ENCODE measurements around the gene EGR2. TPM values are rescaled to one million over a fixed set of nuclear protein-coding genes. Genes with fewer than 3 reads are reported as not detected.

Gene EGR2
- total RNA-seq, 1 experiment from 2014 or later, result 2.6 TPM

DNA sequence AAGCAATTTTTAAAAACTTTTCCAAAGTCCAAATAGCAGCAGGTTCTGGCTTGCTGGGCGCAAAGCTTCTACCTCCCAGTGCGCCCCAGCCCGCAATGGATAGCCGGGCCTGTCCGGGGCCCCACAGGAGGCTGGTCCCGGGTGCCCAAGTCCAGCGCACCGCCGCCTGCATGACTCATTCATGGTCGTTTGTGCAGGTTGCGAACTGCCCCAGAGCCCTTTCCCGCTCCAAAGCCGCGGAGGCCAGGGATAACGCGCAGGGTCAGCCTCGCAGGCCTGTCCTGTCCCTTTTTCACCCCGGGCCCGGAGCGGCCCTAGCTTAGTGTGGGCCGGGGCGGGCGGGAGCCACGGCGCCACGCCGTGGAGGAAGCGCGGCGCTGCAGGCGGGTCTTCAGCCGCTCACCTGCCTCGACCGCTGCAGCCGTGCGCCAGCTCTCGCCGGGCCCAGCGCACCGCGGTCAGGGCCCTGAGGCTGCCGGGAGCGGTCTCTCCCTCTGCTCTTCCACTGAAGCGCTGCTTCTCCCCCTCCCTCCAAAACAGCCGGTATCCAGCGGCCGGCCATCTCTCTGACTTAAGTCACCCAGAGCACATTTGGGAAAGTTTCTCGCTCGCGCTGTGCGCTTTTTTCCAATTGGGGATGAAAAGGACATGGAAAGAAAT lies 1.7 kb upstream of the EGR2 start:
- Mint-ChIP-seq H3K27ac (peak overlapping the region in 1 of 3 experiments; percentile 92; a peak in 1 of 7 replicates), H3K36me3 (ENCODE audit: insufficient read depth in 1 of 3, low read depth in 3 of 3) (peaks cover 2 to 7% (median 6%) of the 10 kb centered on the region in 3 experiments; a peak in 5 of 7 replicates), H3K4me1 (peaks cover 24 to 29% of the 10 kb centered on the region in 2 experiments), H3K4me3 (peak overlapping the region; percentile 74 to 93), H3K27me3 (ENCODE audit: low read depth) (peaks cover 84% of the 10 kb centered on the region), H3K9me3 (peaks cover 0 to 7% of the 10 kb centered on the region in 2 experiments; a peak in 3 of 5 replicates)
- no peak overlapping the region for H3K27ac ChIP-seq (ENCODE audit: insufficient read length, low read depth, low read length)
- no peak overlapping the region for H2BK5ac ChIP-seq (ENCODE audit: insufficient read length, low read length)
- H4K91ac ChIP-seq (ENCODE audit: insufficient read length, low read depth, low read length), result no peak overlapping the region
- H3K79me2 ChIP-seq (ENCODE audit: insufficient read depth, low read length), result no peaks in the 10 kb centered on the region
- TF ChIP-seq, protein P1, sequence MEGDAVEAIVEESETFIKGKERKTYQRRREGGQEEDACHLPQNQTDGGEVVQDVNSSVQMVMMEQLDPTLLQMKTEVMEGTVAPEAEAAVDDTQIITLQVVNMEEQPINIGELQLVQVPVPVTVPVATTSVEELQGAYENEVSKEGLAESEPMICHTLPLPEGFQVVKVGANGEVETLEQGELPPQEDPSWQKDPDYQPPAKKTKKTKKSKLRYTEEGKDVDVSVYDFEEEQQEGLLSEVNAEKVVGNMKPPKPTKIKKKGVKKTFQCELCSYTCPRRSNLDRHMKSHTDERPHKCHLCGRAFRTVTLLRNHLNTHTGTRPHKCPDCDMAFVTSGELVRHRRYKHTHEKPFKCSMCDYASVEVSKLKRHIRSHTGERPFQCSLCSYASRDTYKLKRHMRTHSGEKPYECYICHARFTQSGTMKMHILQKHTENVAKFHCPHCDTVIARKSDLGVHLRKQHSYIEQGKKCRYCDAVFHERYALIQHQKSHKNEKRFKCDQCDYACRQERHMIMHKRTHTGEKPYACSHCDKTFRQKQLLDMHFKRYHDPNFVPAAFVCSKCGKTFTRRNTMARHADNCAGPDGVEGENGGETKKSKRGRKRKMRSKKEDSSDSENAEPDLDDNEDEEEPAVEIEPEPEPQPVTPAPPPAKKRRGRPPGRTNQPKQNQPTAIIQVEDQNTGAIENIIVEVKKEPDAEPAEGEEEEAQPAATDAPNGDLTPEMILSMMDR (conservative IDR thresholded peaks at IDR 0.05), result peak; percentile 86
- peaks cover 25% of the 10 kb centered on the region for H3K23me2 ChIP-seq (ENCODE audit: insufficient read length, low read depth, low read length, poor library complexity, severe bottlenecking)
- H4K8ac ChIP-seq (replicated peaks; ENCODE audit: insufficient read length, low read depth, low read length), result no peak overlapping the region
- WGBS (ENCODE audit: extremely low coverage, insufficient read length, low lambda C conversion rate), result no CpG with 5 or more reads among the region's 51 CpGs
- H4K20me1 ChIP-seq (ENCODE audit: control insufficient read depth, insufficient read depth, insufficient read length), result no peaks in the 10 kb centered on the region
- H3K23ac ChIP-seq (ENCODE audit: insufficient read length, low read depth, low read length), result no peak overlapping the region
- no peak overlapping the region for H3K4ac ChIP-seq (ENCODE audit: low read depth, low read length)
- no peak overlapping the region for H2BK15ac ChIP-seq (ENCODE audit: low read depth, low read length)
- H3K79me1 ChIP-seq (ENCODE audit: insufficient read depth, low read depth, low read length, poor library complexity, severe bottlenecking), result no peaks in the 10 kb centered on the region
- no peak overlapping the region for H3K56ac ChIP-seq (ENCODE audit: insufficient read length, low read depth, low read length)
- peak; percentile 89 for DNase-seq
- H3K18ac ChIP-seq (ENCODE audit: insufficient read length, low read depth, low read length), result no peak overlapping the region
- peak overlapping the region; percentile 74 for H3K4me2 ChIP-seq (ENCODE audit: insufficient read depth, insufficient read length, low read length)
- H3T11ph ChIP-seq (ENCODE audit: low read length), result no peak overlapping the region
- H2BK12ac ChIP-seq (ENCODE audit: insufficient read length, low read depth, low read length), result no peak overlapping the region
- no peak overlapping the region for H3K9ac ChIP-seq (ENCODE audit: extremely low read depth, insufficient read length, low read length)
- no peak overlapping the region for H2AFZ ChIP-seq (ENCODE audit: low read length)
- H3K4me1 ChIP-seq (ENCODE audit: insufficient read depth, low read length), result no peaks in the 10 kb centered on the region
- H3K14ac ChIP-seq (ENCODE audit: insufficient read depth, low read length), result no peak overlapping the region
- H3K27me3 ChIP-seq (ENCODE audit: insufficient read depth, low read length), result peaks cover 26% of the 10 kb centered on the region; the same call in 1 of the 2 replicates
- H2BK20ac ChIP-seq (ENCODE audit: low read depth, low read length, poor library complexity, severe bottlenecking), result no peak overlapping the region
- H4K5ac ChIP-seq (ENCODE audit: insufficient read length, low read depth, low read length), result no peak overlapping the region
- H2BK120ac ChIP-seq (ENCODE audit: low read depth, low read length, poor library complexity, severe bottlenecking), result no peak overlapping the region
- no peak overlapping the region for H2AK5ac ChIP-seq (ENCODE audit: insufficient read length, low read length)
- H3K9me3 ChIP-seq (ENCODE audit: control insufficient read depth, low read depth, low read length), result no peaks in the 10 kb centered on the region

Data from H9 (cell line).